ENCODE data around the gene IST1.

Gene IST1

DNA sequence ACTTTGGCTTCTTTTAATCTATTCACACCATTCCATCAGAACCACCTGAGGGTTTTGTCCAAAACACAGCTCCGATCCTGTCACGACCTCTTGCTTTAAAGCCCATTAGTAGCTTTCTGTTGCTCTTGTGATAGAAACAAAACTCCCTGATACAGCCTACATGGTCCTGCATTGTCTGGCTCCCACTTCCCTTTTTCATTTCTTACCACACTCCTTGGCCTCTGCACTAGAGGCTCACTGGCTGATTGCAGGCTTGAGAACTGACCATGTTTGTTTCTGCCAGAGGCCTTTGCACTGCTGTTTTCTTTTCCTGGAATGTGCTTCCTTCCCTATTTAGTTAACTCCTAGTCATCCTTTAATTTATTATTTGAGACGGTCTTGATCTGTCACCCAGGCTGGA is 23.7 kb downstream of the IST1 start:
- DNase-seq, result no peak

DNA sequence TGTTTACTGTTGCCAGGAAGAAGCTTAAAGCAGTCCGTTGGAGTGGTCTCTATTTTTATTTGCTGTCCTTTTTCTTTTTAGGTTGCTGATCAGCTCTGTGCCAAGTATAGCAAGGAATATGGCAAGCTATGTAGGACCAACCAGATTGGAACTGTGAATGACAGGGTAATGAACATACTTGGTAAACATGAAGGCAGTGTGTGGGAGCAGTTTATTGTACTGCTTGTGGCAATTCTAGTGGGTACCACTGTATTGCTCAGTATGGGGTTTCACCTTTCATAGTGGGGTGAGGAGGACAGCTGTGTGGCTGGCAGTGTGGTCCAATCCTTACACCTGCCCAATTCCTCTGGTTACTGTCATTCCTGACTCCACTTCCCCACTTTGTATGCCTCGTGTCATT is 25.3 kb downstream of the IST1 start:
- DNase-seq, result no peak

DNA sequence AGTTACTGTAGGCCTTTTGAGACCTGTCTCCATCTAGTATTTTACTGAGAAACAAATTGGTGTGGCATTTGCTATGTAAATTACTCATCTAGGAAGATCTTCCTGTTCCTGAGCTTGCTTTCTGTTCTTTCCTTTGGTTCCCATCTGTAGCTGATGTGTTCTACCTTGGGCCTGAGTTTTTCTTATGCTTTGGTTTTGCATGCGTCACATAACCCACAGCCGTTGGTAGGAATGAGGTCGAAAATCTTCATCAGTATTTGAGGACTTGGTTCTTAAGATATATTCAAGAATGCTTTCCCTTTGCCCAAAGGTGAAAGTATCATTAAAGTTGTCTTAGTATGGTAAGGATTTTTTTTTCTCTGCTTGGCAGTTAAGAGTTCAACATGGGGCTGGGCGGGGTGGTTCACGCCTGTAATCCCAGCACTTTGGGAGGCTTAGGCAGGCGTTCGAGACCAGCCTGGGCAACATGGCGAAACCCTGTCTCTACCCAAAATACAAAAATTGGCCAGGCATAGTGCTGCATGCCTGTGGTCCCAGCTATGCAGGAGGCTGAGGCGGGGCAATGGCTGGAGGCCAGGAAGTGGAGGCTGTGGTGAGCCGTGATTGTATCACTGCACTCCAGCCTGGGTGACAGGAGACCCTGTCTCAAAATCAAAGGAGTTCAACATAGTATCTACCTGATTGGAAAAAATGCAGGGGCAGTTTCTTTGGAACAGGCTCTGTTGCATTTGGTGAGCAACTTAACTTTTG is 28.8 kb downstream of the IST1 start:
- no peak for DNase-seq

DNA sequence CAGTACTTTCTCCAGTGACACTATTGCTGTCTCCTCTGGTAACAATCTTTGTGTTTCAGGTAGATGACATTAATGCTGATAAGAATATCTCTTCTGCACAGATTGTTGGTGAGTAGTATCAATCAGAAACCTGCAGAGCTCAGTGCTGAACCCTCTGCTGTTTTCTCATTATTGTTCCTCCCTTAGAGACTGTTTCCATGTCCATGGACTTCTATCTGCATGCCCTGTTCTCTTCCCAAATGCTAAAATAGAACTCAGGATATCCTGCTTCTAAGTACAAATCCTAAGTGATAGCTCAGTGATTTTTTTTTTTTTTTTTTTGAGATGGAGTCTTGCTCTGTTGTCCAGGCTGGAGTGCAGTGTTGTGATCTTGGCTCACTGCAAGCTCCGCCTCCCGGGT is 29.4 kb downstream of the IST1 start:
- DNase-seq, result no peak

DNA sequence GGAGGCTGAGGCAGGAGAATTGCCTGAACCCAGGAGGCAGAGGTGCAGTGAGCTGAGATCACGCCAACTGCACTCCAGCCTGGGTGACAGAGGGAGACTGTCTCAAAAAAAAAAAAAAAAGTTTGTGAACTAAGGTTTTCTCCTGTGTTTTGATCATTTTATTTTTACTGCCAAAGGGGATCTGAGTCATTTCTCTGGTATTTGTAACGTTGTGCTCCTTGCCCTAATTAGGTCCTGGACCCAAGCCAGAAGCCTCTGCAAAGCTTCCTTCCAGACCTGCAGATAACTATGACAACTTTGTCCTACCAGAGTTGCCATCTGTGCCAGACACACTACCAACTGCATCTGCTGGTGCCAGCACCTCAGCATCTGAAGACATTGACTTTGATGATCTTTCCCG is 32.1 kb downstream of the IST1 start:
- no peak for DNase-seq

DNA sequence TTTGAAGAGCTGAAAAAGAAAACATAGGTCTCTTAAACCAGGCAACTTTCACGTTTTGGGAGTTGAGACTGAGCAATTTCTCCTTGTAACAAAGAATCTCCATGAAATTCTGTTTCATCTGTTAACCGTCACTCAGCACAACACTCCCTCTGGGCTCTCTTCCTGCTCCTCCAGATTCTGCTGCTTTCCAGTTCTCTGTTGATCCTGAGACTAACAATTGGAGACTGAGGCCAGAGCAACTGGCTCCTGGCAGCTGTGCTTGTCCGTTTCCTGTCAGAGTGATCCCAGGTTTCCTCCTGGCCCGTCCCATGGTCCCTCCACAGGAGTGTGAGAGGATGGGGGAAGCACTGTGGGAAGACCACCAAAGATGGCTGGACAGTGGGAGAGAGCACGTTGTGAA is 32.5 kb downstream of the IST1 start:
- no peak for DNase-seq

DNA sequence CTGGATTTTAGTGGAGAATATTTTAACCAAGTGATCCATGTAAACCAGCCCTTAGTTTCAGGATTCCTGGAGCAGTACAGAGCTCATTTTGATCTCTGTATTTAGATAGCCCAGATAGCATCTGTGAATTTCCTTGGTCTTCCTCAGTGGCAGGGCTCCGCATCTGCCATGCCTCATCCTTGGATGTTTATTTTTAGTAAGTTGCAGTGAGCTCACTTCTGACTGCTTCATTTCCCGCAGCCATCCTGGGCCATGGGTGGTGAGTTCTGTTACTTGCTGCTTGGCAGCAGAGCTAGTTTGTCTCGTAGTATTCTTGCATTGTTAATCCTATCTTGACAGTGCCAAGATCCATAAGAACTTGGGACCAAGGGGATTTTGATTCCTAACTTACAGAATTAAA is 33.7 kb downstream of the IST1 start:
- no peak for DNase-seq

DNA sequence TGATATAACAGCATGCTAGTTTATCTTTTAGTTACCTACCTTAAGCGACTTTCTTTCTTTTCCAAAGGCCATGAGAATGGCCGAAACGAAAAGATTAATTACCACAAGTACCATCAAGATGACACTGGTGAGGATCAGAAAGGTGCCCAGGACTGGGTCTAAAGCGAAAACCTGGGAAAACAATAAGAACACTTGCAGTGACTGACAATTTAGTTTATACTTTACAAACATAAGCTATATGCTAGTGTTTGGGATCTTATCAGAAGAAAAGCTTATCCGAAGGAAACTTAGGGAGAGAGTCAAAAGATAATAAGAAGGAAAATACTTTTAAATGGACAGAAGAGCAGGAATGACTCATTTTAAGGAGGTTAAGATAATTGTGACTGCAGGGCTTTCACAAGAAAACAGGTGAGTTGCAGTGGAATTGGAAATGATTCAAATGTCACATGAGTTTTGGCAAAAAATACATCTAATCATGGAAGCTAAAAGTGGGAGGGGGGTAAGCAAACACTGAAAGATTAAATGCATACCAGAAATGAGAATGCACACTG is 34.8 kb downstream of the IST1 start:
- no peak for DNase-seq

DNA sequence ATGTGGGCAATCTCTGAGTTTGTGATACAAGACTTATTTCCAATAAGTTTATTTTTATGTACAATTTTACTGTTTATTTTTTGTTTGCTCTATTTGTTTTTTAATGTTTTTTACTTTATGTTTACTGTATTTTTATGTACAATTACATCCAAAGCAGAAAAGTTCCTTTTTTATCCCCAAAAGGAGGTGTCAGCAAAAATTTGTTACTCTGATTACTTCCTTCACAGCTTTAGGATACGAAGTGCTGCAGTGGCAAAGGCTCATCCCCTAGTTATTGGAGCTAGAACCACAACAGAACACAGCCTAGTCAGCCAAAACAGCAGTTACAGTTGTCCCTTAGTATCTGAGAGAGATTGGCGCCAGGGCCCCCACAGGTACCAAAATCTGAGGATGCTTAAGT is 35.7 kb downstream of the IST1 start:
- no peak for DNase-seq

DNA sequence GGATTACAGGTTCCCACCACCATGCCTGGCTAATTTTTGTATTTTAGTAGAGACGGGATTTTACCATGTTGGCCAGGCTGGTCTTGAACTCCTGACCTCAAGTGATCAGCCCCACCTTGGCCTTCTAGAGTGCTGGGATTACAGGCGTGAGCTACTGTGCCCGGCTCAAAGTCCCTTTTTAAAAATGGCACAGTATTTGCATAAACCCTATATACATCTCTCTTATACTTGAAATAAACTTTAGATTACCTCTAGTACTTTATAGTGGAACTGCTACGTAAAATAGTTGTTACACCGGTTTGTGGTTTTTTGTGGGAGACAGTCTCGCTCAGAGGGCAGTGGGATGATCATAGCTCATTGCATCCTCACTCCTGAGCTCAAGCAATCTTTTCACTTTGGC is 36.3 kb downstream of the IST1 start:
- no peak for DNase-seq

DNA sequence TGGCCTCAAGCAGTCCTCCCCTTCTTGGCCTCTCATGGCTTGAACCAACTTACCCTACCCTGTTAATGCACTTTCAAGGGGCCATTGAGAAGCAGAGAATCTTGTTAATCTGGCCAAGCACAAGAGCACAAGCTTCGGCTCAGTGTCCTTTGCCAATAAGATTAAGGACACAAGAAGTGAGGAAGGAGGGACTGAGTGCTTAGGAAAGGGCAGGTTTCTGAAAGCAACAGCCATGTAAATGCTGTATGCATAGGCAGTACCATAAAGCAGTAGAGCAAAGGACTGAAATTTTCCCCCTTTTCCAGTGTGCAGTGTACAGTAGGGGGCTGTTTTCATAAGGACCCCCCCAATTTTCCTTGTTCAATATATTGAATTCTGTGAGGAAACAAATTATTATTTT is 37.7 kb downstream of the IST1 start:
- DNase-seq, result no peak

DNA sequence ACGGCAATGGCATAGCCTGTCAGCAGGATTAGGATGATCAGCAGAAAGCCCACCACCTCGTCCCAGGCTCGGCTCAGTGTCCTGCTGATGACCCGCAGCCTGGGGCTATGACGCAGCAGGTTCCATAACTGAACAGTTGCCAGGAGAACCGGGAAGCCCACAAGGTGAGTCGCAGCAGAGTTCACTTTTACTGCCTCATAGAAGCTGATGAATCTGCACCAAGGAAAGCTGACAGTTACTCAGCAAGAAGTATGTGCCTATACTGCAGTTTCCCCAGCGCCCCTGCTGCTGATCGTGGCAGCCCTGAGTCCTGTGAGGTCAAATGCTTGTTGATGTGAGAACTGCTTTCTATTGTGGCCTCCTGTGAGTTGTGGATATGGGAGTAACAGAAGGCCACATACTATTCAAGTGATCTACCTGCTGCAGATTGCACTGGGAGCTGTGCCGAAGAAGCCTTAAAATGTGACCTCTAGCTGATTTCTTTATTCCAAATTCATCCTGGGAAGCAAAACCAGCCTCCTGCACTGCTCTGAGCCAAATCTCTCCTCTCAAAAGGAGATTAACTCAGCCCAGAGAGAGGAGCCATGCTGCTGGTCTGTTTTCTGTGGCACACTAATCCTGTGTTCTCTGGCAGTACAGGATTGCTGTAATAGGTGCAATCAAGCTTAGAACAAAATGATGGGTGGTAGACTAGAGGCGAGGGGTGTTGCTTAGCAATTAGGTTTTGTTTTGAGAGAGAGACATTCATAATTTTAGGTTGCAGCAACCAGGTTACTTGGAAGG is 38.8 kb downstream of the IST1 start:
- no peak for DNase-seq

DNA sequence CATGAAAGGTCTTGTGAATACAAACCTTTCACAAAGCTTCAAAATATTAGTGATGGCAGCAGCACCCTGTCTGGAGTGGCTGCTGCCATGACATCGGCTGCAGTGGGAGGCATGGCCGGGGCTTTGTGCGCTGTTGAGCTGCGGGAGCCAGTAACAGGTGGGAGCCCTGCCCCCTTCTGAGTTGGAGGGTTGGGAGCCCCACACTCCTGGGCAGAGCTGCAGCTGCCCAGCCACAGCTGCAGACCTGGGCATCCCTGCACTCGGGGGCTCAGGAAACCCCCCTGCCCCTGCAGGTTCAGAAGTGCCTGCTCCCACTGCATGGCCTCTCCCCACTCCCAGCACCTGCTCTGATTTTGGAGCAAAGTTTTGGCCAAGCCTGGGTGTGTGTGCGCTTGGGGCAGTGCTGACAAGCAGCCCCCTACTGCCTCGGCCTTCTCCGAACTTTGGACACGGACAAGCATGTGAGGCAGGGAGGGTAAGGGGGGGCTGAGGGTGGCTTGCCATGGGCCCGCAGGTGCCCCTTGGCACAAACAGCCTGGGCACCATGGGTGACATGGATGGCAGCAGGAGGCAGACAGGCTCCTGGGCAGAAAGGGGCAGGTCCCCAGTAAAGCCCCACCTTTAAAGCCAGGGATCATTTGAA is 42.7 kb downstream of the IST1 start:
- no peak for DNase-seq

DNA sequence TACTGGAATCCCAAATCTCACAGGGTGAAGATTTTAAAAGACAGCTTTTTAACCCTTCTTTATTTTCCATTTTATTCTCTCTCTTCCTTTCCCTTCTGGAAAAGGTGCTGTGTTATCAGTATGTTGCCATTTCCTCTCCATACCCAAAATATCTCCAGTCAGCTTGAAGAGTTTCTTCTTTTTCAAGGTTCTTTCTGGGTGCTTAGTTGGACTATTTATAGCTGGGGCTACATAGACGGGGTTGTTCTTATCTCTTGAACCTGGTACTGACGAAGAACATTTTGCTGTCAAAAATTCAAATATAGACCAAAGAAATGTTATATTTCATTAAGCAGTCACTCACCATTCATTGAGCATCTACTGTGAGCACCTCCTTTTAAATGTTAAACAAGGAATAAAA is 48.6 kb downstream of the IST1 start:
- no peak for DNase-seq

DNA sequence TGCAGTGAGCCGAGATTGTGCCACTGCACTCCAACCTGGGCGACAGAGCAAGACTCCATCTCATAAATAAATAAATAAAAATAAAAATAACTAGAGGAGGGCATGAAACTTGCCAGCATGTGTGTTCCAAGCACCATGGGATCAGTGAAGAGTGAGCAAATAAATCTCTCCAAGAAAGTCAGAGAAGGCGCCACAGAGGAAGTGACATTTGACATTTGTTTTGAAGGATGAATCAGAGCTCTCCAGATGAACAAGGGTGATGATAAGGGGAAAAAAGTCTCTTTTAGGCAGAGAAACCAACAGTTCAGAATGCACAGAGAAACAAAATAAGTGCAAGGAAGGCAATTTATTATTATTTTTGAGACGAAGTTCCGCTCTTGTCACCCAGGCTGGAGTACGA is 50.3 kb downstream of the IST1 start:
- DNase-seq, result no peak

DNA sequence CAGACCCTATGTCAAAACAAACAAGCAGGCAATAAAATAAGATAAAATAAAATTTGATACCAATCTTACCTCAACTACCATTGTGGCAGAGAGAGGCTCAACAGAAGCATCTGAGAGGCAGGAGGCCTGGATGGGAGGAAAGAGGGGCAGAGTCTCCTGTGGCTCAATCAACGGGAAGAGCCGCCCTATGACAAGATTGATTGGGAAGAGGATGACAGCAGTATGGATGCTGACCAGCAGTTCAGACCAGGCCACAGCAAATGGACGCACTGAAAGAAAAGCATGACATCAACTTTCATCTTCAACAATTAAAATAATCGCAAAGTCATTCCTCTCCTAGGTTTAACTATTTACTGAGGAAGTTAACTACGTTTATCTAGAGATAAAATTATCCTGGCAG is 57.5 kb downstream of the IST1 start:
- DNase-seq, result no peak

DNA sequence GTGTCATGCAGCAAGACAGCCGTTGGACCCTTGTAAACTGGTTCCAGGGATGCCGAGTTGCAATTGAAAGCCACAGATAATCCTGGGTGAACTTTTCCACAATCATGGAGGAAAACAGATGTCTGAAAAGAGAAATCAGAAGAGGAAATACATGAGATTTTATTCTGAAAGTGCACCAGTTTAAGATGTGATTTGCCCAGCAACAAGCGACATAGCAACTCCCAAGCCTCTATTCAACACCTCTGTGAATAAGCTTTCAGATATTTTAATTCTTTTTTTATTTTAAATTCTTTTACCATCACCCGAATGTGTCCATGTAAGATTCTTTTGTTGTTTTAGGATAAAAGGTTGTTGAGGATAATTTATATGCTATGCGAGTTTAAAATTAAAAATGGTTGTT is 58.8 kb downstream of the IST1 start:
- no peak for DNase-seq

DNA sequence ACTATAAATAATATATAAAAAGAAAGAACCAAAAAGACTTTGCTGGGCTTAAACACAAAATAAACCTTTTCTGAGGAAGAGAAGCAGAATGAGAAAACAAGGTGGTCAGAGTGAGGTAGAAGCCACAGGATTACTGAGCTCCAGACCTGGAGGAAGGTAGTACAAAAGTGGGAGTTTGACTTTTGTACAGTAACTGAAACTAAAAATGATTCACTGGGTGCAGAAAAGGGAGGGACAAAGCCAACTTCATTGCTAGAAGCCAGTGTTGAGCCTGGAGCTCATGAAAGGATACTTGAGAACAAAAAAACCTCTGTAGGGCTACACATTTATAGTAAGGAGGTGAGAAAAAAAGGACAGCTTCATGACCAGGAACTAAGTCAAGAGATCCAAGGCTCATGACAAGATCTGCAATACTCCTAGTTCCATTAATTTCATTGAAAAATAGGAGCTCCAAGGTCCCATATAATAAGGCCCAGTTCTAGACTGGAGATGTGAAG is 59.4 kb downstream of the IST1 start:
- no peak for DNase-seq

DNA sequence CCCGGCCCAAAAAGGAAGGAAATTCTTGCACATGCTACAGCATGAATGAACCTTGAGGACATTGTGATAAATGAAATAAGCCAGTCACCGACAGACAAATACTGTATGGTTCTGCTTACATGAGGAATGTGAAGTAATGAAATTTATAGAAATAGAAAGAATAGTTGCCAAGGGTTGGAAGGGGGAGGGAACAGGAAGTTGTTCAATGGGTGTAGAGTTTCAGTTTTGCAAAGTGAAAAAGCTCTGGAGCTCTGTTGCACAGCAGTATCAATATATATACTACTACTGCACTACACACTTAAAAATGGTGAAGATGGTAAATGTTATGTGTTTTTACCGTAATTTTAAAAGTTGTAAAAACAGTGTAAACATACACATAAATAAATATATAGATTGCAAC is 61.2 kb downstream of the IST1 start:
- DNase-seq, result no peak

DNA sequence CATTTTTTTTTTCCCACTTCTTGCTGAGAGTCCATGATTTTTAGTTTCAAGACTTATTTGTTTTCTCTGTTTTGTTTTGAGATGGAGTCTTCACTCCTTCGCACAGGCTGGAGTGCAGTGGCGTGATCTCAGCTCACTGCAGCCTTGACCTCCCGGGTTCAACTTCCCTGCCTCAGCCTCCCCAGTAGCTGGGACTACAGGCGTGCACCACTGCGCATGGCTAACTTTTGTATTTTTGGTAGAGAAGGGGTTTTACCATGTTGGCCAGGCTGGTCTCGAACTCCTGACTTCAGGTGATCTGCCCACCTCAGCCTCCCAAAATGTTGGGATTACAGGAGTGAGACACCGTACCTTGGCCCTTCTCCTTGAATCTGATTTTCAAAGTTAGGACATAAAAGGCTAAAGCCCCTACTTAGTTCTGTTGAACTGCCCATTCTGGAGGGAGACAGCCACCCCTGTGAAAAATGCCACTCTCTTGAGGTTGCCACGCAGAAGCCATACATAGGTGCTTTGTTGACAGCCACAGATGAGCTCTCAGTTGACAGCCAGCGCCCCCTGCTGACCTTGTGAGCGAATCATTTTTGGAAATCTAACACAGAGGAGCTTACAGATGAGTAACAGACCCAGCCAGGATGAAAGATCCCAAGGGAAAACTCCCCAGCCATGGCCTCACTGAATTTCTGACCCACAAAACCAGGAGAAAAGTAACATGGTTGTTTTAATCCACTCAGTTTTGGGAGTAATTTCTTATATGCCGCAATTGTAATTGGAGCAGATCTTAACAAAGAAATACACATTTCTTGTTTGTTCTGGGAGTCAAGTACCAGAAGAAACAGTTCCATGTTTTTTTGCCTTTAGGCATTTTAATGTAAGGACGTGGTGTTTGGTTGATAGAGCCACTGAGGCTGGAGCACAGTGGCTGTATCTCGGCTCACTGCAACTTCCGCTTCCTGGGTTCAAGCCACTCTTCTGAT is 66.0 kb downstream of the IST1 start:
- peak; percentile 73 to 76 for DNase-seq

DNA sequence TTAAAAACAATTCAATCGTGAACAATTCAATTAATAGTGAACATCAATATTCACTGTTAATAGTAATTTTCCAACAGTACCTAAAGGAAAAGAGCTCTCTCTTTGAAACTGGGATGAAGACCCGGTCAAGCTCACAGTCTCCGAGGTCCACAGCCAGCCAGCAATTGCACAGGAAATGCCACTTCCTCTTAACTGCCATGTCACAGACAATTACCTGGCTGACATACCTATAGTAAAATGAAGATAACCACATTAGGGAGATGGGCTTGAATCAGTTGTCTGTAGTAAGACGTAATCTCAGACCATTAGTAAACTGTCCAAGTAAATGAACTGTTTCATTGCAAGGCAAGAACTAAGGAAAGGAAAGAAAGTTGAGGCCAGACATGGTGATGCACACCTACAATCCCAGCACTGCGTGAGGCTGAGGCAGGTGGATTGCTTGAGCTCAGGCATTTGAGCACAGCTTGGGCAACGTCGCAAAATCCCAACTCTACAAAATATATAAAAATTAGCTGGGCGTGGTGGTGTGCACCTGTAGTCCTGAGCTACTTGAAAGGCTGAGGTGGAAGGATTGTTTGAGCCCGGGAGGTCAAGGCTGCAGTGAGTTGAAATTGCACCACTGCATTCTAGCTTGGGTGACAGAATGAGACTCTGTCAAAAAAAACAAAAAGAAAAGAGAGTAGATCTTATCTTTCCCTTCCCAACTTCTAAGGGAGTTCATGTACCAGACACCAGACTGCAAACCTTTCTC is 68.0 kb downstream of the IST1 start:
- no peak for DNase-seq

DNA sequence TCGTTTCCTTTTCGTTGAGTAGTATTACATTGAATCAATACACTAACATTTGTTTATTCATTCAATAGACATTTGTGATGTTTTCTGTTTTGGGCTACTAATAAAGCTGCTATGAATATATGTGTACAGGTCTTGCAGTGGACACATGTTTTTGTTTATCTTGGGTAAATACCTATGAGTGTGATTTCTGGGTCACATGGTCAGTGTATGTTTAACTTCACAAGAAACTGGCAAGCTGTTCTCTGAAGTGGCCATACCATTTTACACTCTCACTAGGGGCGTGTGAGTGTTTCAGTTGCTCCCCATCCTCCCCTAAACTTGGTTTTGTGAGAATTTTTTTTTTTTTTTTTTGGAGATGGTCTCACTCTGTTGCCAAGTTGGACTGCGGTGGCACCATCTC is 69.9 kb downstream of the IST1 start:
- no peak for DNase-seq

All from stimulated activated CD4-positive, alpha-beta T cell treated with anti-CD3 and anti-CD28 coated beads, Interleukin-4, amount 100 ng/mL, for 4 hours (primary cell).